A673 (cell line): ENCODE results near the gene SIK3.
"Not testable (repeated sequence)": the region's sequence is repeated elsewhere in the genome, so short reads cannot be mapped to it uniquely, and the experiment has no call there.

Source experiments
- EZH2 ChIP-seq: fragments of 200-600 bp; sonication (generic); IDR thresholded peaks from 2 replicates; pipeline ENCODE4 v1.6.1; 2017; ENCODE audit warnings: borderline replicate concordance, low read depth, mild to moderate bottlenecking, mixed read lengths, antibody characterized with exemption, low read length; ENCODE audit not compliant: poor library complexity, severe bottlenecking
- TF ChIP-seq, protein P1 (sequence below): fragments of 300-800, 200-600 bp; sonication (generic); conservative IDR thresholded peaks from 2 replicates; pipeline ENCODE4 v1.5.1; 2017; ENCODE audit warnings: low read depth, mild to moderate bottlenecking, antibody characterized with exemption, low read length, moderate library complexity, mixed read lengths

DNA sequence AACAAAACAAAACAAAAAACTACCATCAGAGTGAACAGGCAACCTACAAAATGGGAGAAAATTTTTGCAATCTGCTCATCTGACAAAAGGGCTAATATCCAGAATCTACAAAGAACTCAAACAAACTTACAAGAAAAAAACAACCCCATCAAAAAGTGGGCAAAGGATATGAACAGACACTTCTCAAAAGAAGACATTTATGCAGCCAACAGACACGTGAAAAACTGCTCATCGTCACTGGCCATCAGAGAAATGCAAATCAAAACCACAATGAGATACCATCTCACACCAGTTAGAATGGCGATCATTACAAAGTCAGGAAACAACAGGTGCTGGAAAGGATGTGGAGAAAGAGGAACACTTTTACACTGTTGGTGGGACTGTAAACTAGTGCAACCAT lies 14.3 kb upstream of the SIK3 start:
- TF ChIP-seq, protein P1, sequence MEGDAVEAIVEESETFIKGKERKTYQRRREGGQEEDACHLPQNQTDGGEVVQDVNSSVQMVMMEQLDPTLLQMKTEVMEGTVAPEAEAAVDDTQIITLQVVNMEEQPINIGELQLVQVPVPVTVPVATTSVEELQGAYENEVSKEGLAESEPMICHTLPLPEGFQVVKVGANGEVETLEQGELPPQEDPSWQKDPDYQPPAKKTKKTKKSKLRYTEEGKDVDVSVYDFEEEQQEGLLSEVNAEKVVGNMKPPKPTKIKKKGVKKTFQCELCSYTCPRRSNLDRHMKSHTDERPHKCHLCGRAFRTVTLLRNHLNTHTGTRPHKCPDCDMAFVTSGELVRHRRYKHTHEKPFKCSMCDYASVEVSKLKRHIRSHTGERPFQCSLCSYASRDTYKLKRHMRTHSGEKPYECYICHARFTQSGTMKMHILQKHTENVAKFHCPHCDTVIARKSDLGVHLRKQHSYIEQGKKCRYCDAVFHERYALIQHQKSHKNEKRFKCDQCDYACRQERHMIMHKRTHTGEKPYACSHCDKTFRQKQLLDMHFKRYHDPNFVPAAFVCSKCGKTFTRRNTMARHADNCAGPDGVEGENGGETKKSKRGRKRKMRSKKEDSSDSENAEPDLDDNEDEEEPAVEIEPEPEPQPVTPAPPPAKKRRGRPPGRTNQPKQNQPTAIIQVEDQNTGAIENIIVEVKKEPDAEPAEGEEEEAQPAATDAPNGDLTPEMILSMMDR = not testable (repeated sequence)
- not testable (repeated sequence) for TF ChIP-seq EZH2
